Nephron progenitor cell (in vitro differentiated cells): ENCODE measurements around the gene GRK6.

Experiments
- DNase-seq: peaks from one replicate; pipeline ENCODE4 v3.0.0; 2021
- H3K27ac Mint-ChIP-seq: 2 replicates; pipeline ENCODE4 v1.8.0; 2021; ENCODE audit warnings: mild to moderate bottlenecking, moderate library complexity, mixed read lengths
- H3K27me3 Mint-ChIP-seq: 2 replicates; pipeline ENCODE4 v1.8.0; 2021; ENCODE audit warnings: mild to moderate bottlenecking, low read depth, mixed read lengths; ENCODE audit not compliant: poor library complexity
- H3K36me3 Mint-ChIP-seq: 2 replicates; pipeline ENCODE4 v1.8.0; 2021; ENCODE audit warnings: low read depth, mixed read lengths
- H3K4me1 Mint-ChIP-seq: 2 replicates; pipeline ENCODE4 v1.8.0; 2021; ENCODE audit warnings: mixed read lengths
- H3K4me3 Mint-ChIP-seq: 2 replicates; pipeline ENCODE4 v1.8.0; 2021; ENCODE audit warnings: mild to moderate bottlenecking, moderate library complexity, mixed read lengths
- H3K9me3 Mint-ChIP-seq: 2 replicates; pipeline ENCODE4 v1.8.0; 2021; ENCODE audit warnings: mild to moderate bottlenecking, moderate library complexity, mixed read lengths
- TF ChIP-seq, protein P1 (sequence below): fragments of 200-600 bp; sonication (generic); IDR thresholded peaks from 2 replicates; pipeline ENCODE4 v1.5.0; 2021; ENCODE audit warnings: antibody characterized with exemption

Gene GRK6

DNA sequence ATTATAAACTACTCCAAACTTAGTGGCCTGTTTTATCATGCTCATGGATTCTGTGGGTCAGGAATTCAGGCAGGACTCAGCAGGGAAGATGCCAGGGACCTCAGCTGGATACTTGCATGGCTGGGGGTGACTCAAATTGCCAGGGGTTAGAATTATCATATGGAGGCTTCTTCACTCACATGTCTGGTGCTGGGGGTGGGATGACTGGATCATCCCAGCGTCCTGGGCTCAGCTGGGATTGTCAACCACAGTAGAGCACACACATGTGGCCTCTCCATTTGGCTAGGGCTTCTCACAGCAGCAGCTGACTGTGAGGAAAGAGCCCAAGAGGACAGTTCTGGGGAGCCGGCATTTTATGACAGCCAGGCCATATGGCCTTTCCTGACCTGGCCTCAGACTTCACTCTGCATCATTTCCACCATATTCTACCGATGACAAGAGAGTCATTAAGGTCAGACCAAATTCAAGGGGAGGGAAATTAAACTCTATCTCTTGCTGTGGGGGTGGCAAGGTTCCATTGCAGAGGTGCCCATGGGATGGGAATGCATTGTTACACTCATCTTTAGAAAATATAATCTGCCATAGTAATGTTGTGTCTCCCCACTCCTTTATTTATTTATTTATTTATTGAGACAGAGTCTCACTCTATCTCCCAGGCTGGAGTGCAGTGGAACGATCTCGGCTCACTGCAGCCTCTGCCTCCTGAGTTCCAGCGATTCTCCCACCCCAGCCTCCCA, 5.2 kb upstream of the GRK6 start:
- TF ChIP-seq, protein P1, sequence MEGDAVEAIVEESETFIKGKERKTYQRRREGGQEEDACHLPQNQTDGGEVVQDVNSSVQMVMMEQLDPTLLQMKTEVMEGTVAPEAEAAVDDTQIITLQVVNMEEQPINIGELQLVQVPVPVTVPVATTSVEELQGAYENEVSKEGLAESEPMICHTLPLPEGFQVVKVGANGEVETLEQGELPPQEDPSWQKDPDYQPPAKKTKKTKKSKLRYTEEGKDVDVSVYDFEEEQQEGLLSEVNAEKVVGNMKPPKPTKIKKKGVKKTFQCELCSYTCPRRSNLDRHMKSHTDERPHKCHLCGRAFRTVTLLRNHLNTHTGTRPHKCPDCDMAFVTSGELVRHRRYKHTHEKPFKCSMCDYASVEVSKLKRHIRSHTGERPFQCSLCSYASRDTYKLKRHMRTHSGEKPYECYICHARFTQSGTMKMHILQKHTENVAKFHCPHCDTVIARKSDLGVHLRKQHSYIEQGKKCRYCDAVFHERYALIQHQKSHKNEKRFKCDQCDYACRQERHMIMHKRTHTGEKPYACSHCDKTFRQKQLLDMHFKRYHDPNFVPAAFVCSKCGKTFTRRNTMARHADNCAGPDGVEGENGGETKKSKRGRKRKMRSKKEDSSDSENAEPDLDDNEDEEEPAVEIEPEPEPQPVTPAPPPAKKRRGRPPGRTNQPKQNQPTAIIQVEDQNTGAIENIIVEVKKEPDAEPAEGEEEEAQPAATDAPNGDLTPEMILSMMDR, result no peak
- Mint-ChIP-seq H3K27me3 (no peaks in the 10 kb centered on the region), H3K36me3 (no peaks in the 10 kb centered on the region), H3K9me3 (no peaks in the 10 kb centered on the region), H3K27ac (no peak overlapping the region), H3K4me3 (no peak overlapping the region), H3K4me1 (peaks cover 29% of the 10 kb centered on the region)
- no peak for DNase-seq

DNA sequence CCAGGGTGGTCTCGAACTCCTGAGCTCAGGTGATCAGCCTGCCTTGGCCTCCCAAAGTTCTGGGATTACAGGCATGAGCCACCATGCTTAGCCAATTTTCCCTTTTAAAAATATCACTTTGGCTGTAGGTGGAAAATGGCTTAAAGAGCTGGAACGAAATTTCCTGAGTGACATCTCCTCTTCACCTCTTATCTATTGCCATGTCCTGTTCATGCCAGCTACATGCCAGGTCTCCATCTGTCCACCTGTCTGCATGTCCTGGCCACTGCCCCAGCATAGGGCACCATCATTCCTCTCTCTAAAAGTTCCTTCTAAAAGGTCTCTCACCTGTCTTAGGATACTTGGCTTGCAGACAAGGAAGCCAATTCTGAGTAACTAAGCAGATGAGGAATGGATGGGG, 2.8 kb upstream of the GRK6 start:
- no peaks in the 10 kb centered on the region for H3K36me3 Mint-ChIP-seq
- TF ChIP-seq, protein P1, result no peak
- no peak overlapping the region for H3K27ac Mint-ChIP-seq
- no peaks in the 10 kb centered on the region for H3K27me3 Mint-ChIP-seq
- no peaks in the 10 kb centered on the region for H3K9me3 Mint-ChIP-seq
- H3K4me1 Mint-ChIP-seq, result peaks cover 46% of the 10 kb centered on the region
- H3K4me3 Mint-ChIP-seq, result no peak overlapping the region
- DNase-seq, result no peak

DNA sequence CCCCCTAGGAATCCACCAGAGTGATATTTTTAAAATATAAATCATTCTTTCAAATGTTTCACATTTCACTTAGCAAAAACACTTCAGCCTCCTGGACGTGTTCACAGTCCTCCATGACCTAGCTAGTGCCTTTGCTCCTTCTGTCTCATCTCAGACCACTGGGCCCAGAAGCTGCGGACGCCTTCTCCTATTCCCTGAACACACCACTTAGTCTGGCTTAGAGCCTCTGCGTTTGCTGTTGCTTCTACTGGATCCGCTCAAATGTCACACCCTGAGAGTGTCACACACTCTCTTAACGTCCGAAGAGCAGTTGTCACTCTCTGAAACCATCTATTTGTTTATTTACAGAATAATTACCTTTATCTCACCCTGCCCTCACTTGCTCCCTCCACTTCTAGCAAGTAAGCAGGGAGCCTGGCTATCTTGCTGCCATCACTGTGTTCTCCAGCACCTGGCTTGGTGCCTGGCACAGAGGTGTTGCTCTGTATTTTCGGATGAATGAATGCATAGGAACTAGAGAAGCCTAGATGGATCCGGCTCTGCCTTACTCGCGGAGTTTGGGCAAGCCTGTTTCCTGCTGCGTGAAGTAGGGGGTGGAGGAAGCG, 1.2 kb upstream of the GRK6 start:
- no peak for DNase-seq
- peak overlapping the region; percentile 98 for H3K27ac Mint-ChIP-seq
- H3K36me3 Mint-ChIP-seq, result no peaks in the 10 kb centered on the region
- H3K4me1 Mint-ChIP-seq, result peaks cover 61% of the 10 kb centered on the region
- H3K9me3 Mint-ChIP-seq, result no peaks in the 10 kb centered on the region
- TF ChIP-seq, protein P1, result no peak
- H3K4me3 Mint-ChIP-seq, result peak overlapping the region; percentile 89
- H3K27me3 Mint-ChIP-seq, result no peaks in the 10 kb centered on the region

DNA sequence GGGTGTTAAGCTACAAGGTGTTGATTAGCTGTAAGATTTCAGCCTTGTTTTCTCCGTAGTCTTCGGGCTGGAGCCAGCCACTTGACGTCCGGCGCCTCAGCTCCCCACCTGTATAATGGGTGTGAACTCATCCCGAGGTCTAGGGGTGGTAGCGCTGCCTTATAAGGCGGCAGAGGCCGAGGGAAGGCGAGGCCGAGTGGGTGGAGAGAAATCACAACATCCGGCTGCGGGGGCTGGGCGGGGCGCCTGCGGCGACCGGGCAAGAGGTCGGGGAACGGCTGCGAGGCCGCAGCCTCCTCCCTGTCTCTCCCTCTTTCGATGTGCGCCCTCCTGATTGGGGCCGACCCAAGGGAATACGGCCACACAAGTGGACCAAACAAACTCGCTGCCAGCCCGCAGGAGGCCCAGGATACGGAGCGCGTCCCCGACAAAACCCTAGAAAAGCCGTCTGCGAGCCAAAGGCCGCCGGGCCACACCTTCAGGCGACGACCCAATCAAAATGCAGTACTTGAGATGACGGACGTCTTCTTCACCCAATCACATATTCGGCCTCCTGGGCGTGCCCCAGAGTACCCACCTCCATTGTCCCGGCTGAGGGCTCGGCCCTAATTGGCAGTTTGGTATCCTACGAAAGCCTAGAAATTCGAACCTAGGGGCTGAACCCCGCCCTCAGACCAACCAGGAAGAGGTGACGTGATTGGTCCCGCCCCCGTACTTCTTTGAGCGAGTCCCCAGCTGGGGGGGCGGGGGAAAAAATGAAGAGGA, 493 bp upstream of the GRK6 start:
- Mint-ChIP-seq H3K27me3 (no peaks in the 10 kb centered on the region), H3K36me3 (no peaks in the 10 kb centered on the region), H3K9me3 (no peaks in the 10 kb centered on the region), H3K27ac (peak overlapping the region; percentile 98), H3K4me3 (peak overlapping the region; percentile 89), H3K4me1 (peaks cover 62% of the 10 kb centered on the region)
- peak; percentile 99 for DNase-seq
- TF ChIP-seq, protein P1, result no peak

DNA sequence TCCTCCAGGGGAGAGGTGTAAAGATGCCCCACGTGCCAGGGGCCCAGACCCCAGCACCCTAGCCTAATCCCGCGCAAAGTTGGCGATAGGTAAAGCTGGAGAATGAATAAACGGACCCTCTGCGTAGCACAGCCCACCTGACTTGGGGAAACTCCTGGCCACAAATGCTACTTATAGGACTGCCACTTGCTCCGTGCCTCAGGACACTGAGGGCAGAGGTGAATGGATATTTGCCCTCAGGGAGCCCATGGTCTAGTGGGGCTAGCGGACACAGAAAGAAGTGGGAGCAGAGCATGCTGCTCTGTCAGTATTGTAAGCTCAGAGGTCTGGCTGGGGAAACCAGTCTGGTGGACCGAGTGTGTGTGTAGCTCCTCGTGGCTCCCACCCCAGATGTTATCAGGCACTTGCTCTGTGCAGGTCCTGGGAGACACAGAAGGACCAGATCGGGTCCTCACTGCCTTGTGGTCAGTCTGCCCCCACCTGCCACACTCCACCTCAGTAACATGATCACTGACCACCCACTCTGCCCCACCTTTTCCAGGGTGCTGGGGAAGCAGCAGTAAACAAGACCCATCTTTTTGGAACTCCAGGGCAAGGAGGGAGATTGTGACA, 841 bp downstream of the GRK6 start:
- TF ChIP-seq, protein P1, result no peak

More for the DNA sequence above, 841 bp downstream of the GRK6 start:
- Mint-ChIP-seq H3K4me1 (peaks cover 57% of the 10 kb centered on the region), H3K4me3 (peak overlapping the region; percentile 88), H3K9me3 (no peaks in the 10 kb centered on the region), H3K36me3 (no peaks in the 10 kb centered on the region), H3K27me3 (no peaks in the 10 kb centered on the region), H3K27ac (peak overlapping the region; percentile 19)
- DNase-seq, result no peak
